ENCODE results near the gene KRT80. TPM values are rescaled to one million over a fixed set of nuclear protein-coding genes. Genes with fewer than 3 reads are reported as not detected.

The KRT80 gene
- polyA plus RNA-seq, 1 donor: 5.6 TPM

DNA sequence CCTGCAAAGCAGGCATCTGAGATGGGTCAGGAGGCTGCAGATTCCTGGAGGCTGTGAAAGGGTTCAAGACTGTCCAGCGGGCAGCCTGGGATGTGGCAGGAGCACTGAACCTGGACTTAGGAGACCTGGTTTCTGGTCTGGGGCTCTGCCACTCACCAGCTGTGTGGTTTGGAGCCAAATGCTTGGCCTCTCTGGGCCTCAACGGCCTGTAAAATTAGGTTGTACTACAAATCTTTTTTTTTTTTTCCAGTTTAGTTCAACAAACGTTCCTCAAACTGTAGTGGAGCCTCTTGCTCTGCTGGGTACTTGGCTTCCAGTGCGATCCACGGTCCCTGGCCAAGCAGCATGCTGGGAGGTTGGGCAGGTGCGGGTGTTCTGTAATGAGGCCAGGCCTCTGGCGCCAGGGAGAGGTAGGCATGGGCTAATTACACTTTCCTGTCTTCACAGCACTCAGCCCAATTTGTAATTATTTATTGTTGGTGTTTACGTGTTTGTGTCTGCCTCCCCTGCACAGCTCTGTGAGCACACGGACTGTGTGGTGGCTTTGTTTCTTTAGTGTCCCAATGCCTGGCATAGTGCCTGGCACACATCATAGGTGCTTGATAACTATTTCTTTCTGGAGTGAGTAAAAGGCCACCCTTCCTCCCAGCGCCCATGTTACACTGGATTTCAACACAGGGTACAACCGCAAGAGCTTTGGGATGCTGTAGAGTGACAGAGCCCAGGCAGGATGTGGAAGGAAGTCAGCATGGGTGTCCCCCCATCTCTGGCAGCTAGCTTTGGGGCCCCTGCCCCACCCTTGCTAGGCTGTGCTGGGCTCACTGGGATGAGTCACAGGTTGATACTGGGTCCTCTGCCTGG, 5.8 kb upstream of the KRT80 start:
- no peak for DNase-seq

DNA sequence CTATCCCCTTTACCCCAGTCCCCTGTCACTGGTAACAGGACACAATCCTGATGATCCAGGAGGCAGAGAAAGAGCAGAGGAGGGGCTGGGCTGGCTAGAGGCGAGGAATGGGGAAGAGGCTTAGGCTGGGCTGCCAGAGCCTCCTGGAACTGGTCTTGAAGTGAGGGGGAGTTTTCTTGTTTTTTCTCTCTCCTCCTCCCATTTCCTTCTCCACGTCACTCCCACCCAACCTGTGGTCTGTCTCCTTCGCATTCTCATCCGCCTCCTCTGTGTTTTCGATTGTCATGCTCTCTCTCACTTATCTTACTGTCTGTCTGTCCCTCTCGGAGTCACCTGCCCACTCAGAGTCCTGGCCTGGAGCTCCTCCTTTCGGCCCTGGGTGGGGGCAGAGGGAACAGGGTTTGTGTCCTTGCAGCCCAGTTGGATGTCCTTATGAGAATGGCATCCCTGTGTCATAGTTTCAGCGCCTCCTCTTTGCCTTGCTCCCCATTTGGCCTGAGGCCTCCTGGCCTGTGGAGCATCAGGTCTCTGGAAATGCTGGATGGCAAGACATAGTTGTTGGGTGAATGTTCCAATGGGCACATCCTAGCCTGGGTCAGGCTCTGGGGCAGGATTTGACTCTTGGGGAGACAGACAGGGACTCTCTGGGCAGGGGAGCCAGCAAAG, 3.4 kb upstream of the KRT80 start:
- DNase-seq: no peak

DNA sequence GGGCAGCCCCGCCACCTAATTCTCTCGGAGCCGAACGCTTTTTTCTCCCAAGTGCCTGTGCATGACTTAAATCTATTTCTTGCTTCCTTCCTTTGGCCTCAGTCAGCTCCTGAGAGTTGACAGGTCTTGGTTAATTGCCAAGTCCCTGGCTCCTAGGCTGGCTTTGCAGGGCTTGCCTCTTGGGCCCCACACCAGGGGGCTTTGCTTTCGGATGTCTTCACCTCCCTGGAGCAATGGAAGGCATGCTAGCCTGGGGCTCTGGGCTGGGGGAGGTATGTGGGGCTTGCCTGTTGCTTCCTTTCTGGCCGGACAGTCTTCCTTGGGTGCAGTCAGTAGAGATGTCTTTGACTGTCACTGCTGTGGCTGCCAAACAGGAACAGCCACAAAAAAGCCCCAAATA, 2.2 kb upstream of the KRT80 start:
- DNase-seq: no peak

DNA sequence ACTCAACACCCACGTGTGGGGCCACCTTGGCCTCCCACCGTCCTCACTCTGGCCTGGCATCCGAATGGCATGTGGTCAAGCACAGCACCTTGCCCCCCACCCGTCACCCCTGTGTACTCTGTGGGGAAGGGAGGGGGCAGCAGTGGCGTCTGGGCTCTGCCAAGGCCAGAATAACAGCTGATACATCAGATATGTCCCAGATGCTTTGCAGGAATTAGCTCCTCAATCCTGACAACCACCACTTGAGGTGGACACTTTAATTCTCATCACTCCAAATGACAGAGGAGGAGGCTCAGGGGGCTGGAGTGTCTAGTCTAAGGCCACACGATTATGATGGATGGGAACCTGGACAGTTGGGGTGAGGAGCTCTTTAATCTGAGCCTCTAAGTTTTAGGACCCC, 1.7 kb upstream of the KRT80 start:
- no peak for DNase-seq

DNA sequence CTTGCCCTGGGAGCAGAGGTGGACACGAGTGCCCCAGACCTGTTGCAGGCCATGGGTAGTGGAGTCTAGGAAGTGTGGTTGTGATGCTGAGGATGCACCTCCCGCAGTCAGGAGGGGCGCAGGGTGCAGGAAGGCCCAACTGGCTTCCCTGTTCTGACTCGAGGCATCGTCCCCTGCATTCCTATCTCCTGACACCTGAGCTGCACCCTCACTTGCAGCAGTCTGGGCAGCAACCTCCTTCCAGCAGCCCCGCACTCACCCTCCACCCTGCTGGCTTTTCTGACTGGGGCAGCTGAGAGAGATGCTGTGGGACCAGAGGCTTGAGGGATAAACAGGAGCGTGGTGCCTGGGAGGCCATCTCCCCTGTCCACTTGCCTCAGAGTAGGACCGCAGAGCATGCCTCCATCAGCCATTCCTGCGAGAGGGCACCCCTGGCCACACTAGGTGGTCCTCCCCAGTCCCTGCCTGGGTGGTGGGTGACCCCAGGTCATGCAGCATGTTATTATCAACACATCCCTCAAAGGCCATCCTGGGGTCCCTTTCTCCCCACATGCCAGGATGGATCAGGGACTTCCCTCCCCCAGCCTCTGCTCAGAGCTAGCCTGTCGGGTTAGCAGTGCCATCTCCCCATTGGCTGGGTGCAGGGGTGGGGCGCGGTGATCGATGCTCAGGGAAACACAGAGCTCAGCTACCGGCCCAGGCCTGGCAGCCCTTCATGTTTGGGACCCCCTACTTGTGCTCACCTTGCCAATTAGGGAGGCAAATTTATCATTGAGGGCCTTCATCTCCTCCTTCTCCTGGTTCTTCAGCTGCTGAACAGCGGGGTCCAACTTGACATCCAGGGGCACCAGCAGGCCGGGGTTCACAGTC, 719 bp downstream of the KRT80 start:
- DNase-seq: no peak

DNA sequence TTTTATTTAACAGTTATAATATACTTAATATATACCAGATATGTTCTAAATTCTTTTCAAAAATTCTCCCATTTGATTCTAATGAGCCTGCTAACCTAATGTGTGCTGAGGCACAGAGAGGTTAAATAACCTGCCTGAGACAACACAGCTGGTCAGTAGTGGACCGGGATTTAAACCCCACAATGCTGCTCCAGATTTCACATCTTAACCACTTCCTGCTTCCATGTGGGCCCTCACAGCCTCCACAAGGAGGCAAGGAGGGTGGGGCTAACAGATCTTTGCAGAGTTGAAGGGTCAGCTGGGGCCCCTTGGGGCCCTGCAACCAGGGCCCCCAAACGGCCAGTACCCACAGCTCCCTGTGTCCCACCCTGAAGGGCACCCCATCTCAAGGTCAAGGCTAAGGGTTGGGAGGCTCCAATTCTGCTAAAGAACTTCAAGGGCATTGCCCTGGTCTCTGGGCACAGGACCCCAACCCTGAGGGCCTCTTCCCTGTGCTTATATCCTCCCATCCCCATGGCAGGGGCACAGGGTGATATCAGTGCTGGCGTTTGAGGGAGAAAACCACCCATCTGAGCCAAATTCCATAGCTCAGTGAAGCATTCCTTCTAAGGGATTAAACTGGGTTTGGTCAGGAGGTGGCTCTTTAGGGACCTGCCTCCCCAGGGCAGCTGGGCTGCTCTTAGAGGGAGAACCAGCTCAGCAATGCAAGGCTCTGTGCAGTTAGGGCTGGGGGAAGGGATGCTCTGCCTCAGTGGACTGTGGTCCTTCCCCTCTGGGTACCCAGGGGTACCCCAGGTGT, 2.2 kb downstream of the KRT80 start:
- no peak for DNase-seq

DNA sequence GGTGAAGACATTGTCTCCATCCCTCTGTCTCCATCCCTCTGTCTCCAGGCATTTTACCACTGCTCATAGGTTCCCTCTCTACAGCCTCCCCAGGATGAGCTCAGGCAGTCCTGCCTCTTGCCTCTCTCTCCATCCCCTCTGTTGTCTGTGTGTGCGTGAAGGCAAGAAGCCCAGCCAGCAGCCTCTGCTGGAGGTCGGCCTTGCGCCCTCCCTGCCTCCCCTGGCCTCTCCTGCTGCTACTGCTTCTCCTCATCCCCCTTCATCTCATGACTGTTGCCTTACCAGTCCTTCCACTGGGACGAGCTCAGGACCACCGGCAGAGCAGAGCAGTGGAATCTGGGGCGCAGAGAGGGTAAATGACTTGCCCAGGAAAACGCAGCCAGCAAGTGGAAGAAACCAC, 3.2 kb downstream of the KRT80 start:
- no peak for DNase-seq

DNA sequence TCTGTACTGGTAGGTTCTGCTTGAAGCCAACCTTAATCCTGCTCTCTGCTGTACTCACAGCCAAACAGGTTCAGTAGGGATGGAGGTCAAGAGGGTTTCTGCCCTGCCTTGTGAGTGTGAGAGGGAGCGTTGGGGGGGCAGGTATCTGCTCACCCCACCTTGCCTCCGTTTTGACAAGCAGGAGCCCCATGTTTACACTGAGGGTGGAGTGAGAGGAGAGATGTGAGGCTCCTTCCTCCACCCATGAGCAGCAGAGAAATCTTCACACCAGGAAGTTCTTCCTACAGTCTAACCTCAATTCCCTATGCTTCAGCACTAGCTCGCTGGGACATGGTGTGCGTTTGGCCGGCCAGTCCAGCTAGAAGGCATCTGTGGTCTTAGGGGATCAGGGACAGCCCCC, 4.2 kb downstream of the KRT80 start:
- no peak for DNase-seq

DNA sequence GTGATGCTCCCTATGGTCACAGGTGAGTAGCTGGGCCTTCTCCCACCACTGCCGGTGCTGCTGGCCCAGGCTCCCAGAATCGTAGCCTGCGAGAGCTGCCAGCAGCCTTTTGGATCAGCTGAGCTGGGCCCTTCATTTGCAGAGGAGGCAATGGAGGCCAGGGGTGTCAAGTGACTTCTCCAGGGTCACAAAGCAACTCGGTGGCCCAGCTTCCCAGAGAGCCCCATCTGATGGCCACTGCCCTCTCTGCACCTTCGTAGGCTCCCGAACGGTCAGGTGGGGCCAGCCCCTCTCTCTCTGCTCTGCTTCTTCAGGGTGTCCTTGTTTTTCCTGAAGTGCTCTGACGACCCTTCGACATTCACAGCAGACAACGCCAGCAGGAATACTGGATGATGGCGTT, 4.6 kb downstream of the KRT80 start:
- no peak for DNase-seq

DNA sequence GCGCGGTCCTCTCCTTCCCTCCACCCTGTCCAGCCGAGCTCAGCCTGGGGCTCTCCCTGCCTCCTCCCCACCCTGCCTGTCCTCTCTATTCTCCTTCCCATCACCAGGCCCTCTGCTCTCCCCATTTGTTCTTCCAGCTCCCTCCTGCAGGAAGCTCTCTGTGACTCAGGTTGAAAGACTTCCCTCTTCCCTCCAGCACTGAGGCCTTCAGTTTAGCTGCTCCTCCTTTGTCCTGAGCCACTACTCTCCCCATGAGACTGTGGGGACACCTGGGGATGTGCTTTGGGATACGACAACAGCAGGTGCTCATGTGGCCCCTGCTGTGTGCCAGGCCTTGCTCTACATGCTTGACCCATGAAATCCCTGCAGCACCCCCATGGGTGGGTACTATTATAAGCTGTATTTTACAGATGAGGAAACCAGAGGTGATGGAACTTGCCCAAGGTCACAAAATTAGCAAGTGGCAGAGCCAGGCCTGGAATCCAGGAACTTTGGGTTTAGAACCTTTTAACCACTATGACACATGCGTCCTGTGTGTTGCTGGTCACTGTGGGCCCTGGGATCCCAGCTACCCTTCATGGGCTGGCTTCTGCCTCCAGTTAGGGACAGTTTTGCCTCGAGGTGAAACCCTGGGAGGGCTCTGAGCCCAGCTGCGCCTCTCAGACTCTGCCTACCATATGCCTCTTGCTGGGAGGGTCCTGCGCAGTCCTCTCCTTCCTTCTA, 5.5 kb downstream of the KRT80 start:
- no peak for DNase-seq

DNA sequence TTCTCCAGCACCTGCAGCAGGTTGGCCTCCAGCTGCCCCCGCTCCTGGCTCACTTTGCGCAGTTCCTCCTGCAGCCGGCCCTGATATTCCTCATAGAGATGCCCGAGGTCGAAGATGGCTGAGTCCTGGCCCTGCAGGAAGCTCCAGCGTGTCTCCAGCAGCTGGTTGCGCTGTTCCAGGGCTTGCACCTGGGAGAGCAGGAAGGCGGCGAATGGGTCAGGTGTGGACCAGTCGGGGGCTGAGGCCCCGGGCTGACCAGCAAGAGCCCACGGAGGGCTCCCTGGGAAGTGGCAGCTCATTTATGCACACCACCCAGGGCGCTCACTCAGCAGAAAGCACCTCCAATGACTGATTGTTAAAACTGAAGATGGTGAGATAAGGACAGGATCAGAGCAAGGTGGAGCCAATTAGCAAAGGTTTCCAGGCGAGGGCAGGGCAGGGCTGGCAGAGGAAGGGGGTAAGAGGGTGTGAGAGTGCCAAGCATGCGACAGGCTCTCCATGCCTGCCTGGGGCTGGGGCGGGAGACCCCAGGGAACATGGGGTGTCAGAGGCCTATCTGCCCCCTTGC, 6.3 kb downstream of the KRT80 start:
- no peak for DNase-seq

DNA sequence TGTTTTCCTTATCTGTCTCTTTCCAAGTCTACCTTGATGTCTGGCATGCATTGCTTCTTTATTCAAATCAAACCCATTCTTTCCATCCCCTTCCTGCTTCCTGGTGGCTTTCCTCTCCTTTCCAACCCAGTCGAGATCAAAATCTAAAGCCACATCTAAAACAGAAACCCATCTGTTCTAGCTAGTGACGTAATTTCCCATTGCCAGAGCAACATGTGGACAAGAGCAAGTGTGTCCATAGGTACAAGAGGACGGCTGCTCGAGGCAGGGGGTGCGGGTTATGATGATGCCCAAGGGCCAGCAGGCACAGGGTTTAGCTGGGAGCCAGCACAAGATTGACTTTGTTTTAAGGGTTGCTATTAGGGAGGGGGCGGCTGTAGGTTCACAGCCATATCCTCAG, 7.0 kb downstream of the KRT80 start:
- DNase-seq: no peak

DNA sequence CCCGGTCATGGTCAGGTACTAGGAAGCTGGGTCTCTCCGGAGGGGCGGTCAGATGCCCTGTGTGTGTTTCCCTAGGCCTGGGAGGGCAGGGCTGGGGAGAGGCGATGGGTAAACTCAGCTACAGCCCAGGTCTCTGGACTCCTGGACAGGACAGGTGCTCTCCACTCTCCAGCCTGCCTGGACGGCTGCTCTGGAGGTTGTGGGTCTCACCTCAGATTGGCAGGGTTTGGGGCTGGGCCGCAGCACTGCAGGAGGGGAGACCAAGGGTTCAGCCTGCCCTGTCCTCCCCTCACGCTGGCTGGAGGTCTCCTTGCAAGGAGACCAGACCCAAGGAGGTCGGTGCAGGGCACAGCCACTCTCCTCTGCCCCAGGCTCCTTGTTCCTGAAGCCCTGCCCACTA, 7.8 kb downstream of the KRT80 start:
- no peak for DNase-seq

DNA sequence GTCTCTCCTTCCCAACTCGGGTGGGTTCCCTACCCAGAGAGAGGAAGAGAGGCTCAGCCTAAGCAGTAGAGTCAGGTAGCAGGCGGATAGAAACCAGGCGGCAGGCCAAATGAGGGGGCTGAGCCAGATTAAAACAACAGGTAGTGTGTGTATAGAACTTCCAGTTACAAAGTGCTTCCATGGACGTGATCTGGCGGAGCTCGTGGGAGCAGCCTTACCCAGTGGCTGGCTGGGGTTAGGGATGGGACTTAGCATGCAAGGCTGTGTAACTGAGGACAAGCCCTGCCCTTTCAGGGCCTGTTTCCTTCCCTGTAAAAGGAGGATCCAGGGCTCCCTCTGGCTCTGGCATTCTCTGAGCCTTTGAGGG, 8.3 kb downstream of the KRT80 start:
- DNase-seq: no peak

DNA sequence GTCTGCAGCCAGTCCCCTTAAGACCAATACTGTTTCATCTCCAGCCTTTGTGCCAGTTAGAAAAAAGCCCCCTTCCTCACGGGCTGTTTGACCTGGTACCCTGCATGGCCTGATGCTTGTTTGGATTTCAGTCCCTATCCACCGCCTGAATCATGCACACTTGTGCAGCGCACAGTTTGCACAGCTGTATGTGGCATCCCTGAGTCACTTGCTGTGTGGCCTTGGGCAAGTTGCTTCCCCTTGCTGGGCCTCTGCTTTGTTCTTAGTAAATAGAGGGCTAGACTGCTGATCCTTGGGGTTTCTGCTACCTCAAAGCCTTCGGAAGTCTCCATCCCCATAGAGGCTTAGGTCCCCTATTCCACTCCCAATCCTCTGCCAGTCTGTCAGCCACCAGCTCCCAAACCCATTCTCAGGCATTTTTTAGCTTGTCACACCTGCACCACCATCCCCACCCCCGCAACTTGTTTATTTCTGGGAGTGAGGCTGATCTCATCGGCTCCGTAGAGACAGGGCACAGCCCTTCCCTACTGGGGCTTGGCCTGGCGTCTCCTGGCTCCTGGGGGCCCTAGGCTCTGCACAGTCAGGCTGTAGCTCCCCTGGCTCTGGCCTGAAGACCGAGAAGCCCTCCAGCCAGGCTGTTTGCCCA, 8.8 kb downstream of the KRT80 start:
- no peak for DNase-seq

DNA sequence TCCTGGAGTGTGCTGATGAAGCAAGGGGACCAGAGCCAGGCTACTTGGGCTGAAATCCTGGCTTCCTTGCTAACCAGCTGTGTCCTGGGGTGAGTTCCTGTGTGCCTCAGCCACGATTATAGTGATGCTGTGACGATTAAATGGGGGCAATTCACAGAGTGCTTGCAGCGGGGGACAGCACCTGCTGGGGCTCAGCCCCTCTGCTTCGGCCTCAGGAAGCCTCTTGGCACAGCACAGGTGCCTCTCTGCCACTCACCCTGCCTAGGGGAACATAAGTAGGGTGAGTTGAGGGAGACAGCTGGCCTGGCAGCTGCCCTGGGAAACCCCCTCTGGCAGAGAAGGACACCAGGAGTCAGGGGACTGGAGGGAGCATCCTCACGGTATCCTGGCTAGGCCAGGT, 9.4 kb downstream of the KRT80 start:
- DNase-seq: no peak

DNA sequence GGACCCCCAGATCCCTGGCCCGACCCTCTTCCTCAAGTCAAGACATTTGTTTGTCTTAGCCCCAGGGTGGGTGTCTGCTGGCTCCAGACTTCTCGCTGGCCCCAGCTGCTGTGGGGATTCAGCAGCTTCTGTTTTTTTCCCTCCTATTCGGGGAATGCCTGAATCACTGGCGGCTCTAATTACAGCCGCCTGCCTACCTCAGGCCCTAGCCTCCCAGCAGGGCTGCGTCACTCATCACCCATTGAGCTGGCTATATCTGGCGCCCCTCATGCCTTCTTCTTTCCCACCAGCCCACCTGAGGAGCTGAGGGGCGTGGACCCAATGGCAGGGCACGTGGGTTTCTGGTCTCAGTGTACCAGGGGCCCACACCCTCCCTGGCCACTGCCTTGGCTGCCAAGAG, 10.1 kb downstream of the KRT80 start:
- no peak for DNase-seq

DNA sequence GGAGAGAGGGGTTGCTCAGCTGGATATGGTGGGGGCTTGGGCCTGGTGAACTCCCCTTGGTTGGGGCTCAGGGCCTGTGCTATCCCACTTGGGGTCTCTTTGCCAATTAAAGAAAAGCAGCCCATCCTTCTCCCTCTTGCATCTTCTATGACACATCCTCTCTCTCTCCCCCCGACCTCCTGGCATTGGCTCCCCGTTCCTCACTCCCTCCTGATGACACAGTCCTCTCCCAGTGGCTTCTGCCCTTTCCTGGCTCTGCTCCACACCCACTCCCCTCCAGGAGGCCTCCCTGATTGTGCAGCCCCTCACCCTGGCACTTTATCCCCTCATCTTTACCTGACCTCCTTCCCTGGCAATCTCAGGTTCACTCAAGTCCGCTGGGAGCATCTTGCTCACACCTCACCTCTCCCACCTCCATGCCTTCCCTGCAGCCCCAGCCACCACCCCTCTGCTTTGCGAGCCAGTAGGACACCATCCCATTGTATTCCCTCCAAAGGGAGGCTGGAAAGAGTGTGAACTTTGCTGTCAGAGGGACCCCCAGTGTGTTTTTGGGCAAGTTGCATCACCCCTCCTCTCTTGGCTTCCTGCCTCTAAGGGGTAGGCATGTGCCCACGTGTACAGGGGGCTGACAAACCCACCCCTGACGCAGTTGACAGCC, 10.7 kb downstream of the KRT80 start:
- DNase-seq: no peak

DNA sequence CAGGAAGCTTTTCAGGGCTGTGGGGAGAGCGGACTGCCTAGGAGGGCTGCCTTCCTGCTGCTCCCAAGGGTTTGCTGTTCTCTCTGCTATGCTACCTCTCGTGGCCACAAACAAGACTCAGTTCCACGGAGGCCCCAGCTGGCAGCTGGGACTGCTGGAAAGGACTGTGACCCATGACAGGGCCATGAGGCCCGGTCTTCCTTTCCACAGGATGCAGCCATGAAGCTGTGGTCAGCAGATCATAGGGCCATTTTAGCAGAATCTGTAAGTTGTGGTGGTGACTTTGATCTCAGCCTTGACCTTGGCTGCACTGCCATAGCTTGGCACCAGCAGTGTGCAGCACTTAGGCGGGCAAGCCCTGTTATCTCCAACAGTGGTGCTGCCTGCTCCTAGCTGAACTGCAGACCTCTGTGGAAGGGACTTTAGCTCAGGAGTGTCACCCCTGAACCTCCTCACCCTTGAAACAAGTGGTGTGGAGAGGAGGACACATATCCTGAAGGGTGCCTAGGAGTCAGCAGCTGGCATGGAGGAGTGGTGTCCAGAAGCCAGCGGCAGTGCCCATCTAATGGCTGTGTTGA, 12.3 kb downstream of the KRT80 start:
- DNase-seq: no peak

DNA sequence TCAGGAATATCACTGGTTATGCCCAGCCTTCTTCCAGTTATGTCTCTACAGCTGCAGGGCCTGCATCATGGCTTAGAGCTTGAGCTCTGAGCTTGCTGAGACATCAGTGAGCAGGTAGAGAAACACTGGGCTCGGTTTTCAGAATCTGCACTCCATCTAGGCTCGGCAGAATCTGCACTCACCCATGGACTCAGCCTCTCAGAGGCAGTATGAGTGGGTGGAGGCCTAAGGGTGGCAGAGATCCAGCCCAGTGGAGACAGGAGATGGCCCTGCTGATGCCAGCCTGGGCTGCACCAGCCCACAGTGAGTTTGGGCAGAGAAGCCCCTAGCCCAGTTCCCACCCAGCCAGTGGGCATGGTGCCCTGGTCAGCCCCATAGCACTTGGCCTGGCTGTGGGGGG, 12.8 kb downstream of the KRT80 start:
- DNase-seq: no peak

Measured in hindlimb muscle (tissue), 1 donor.